ENCODE data around the gene ARIH2. TPM values are rescaled to one million over a fixed set of nuclear protein-coding genes. Genes with fewer than 3 reads are reported as not detected.

ARIH2 gene
- total RNA-seq, 1 experiment from 2014 or later: 122 TPM

DNA sequence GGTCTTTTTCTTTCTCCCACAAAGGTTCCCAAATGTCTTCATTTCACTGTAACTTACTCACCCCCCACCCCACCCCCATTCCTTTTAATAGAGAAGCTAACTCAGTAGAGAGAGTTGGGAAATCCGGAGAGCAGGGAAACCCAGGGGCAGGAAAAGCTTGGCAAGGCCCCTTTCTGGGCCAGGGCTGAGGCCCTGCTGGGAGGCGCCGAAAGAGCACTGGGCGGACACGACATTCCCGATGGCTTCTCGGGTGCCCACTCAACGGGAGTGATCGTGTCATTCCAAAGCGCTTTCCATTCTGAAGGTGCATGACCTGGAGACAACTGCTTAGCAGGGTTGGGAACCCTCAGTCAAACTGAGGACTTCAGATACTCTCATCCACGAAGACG lies 101.3 kb downstream of the ARIH2 start:
- peak overlapping the region; percentile 87 for H3K4me2 ChIP-seq (ENCODE audit: insufficient read depth, insufficient read length, low read length)
- no peak overlapping the region for H2BK20ac ChIP-seq (ENCODE audit: low read depth, low read length, poor library complexity, severe bottlenecking)
- Mint-ChIP-seq H3K4me1 (peaks cover 23 to 24% of the 10 kb centered on the region in 2 experiments), H3K36me3 (ENCODE audit: insufficient read depth in 1 of 3, low read depth in 3 of 3) (peaks cover 30 to 46% (median 41%) of the 10 kb centered on the region in 3 experiments), H3K27me3 (ENCODE audit: low read depth) (no peaks in the 10 kb centered on the region), H3K27ac (peak overlapping the region; percentile 86 to 91 (median 87); a peak in 5 of 7 replicates), H3K9me3 (no peaks in the 10 kb centered on the region), H3K4me3 (peak overlapping the region; percentile 91 to 95)
- H2AK5ac ChIP-seq (ENCODE audit: insufficient read length, low read length): no peak overlapping the region
- no peak overlapping the region for H3K27ac ChIP-seq (ENCODE audit: insufficient read length, low read depth, low read length)
- no peak overlapping the region for H4K8ac ChIP-seq (replicated peaks; ENCODE audit: insufficient read length, low read depth, low read length)
- H3T11ph ChIP-seq (ENCODE audit: low read length): no peak overlapping the region
- H3K27me3 ChIP-seq (ENCODE audit: insufficient read depth, low read length): no peaks in the 10 kb centered on the region
- no peak overlapping the region for H2AFZ ChIP-seq (ENCODE audit: low read length)
- no peak overlapping the region for H4K91ac ChIP-seq (ENCODE audit: insufficient read length, low read depth, low read length)
- no peak overlapping the region for H4K5ac ChIP-seq (ENCODE audit: insufficient read length, low read depth, low read length)
- no peak overlapping the region for H2BK12ac ChIP-seq (ENCODE audit: insufficient read length, low read depth, low read length)
- H4K20me1 ChIP-seq (ENCODE audit: control insufficient read depth, insufficient read depth, insufficient read length): peaks cover 2% of the 10 kb centered on the region
- H3K9me3 ChIP-seq (ENCODE audit: control insufficient read depth, low read depth, low read length): no peaks in the 10 kb centered on the region
- H2BK5ac ChIP-seq (ENCODE audit: insufficient read length, low read length): no peak overlapping the region
- no peaks in the 10 kb centered on the region for H3K79me2 ChIP-seq (ENCODE audit: insufficient read depth, low read length)
- no peak overlapping the region for H3K18ac ChIP-seq (ENCODE audit: insufficient read length, low read depth, low read length)
- no peak for DNase-seq
- H3K14ac ChIP-seq (ENCODE audit: insufficient read depth, low read length): no peak overlapping the region
- no peak overlapping the region for H2BK120ac ChIP-seq (ENCODE audit: low read depth, low read length, poor library complexity, severe bottlenecking)
- no peaks in the 10 kb centered on the region for H3K4me1 ChIP-seq (ENCODE audit: insufficient read depth, low read length)
- no peak overlapping the region for H3K23ac ChIP-seq (ENCODE audit: insufficient read length, low read depth, low read length)
- no peak overlapping the region for H2BK15ac ChIP-seq (ENCODE audit: low read depth, low read length)
- no peak overlapping the region for H3K56ac ChIP-seq (ENCODE audit: insufficient read length, low read depth, low read length)
- H3K9ac ChIP-seq (ENCODE audit: extremely low read depth, insufficient read length, low read length): peak overlapping the region; percentile 85
- H3K23me2 ChIP-seq (ENCODE audit: insufficient read length, low read depth, low read length, poor library complexity, severe bottlenecking): peaks cover 22% of the 10 kb centered on the region
- no peaks in the 10 kb centered on the region for H3K79me1 ChIP-seq (ENCODE audit: insufficient read depth, low read depth, low read length, poor library complexity, severe bottlenecking)
- TF ChIP-seq, protein P1, sequence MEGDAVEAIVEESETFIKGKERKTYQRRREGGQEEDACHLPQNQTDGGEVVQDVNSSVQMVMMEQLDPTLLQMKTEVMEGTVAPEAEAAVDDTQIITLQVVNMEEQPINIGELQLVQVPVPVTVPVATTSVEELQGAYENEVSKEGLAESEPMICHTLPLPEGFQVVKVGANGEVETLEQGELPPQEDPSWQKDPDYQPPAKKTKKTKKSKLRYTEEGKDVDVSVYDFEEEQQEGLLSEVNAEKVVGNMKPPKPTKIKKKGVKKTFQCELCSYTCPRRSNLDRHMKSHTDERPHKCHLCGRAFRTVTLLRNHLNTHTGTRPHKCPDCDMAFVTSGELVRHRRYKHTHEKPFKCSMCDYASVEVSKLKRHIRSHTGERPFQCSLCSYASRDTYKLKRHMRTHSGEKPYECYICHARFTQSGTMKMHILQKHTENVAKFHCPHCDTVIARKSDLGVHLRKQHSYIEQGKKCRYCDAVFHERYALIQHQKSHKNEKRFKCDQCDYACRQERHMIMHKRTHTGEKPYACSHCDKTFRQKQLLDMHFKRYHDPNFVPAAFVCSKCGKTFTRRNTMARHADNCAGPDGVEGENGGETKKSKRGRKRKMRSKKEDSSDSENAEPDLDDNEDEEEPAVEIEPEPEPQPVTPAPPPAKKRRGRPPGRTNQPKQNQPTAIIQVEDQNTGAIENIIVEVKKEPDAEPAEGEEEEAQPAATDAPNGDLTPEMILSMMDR (conservative IDR thresholded peaks at IDR 0.05): no peak
- no CpG with 5 or more reads among the region's 12 CpGs for WGBS (ENCODE audit: extremely low coverage, insufficient read length, low lambda C conversion rate)
- no peak overlapping the region for H3K4ac ChIP-seq (ENCODE audit: low read depth, low read length)
